DOHH2 (cell line): ENCODE results near the gene KLF2.

Experiments used
- CTCF ChIP-seq: fragments of 200-600 bp; sonication (generic); IDR thresholded peaks from one replicate; pipeline ENCODE4 v1.5.1; 2014; ENCODE audit warnings: antibody characterized with exemption, mild to moderate bottlenecking, low read depth, low read length; ENCODE audit not compliant: poor library complexity, severe bottlenecking
- EZH2phosphoT487 ChIP-seq: fragments of 200-600 bp; sonication (generic); IDR thresholded peaks from 2 replicates; pipeline ENCODE4 v1.6.1; 2017; ENCODE audit warnings: borderline replicate concordance, mild to moderate bottlenecking, antibody characterized with exemption, low read length, moderate library complexity, mixed read lengths

GRCh38 chr19:16283210-16284061 is 41.2 kb upstream of the KLF2 start:
- TF ChIP-seq CTCF = no peak
- no peak for TF ChIP-seq EZH2phosphoT487
